OCI-LY7 (cell line): ENCODE results near the gene TASOR2. TPM values are rescaled to one million over a fixed set of nuclear protein-coding genes. Genes with fewer than 3 reads are reported as not detected.

Source experiments
- BruUV-seq: library from RNA; stranded (reverse); fragments of 400-500 nt; replicated peaks from 2 replicates; lab custom pipeline; 2021; lab: Mats Ljungman, UMichigan
- CTCF ChIA-PET: fragments of 300-600 bp; sonication (Branson Sonifier 250); formaldehyde crosslinking; loops from one replicate; lab custom pipeline; 2022; ENCODE audit warnings: antibody characterized with exemption; ENCODE audit not compliant: unreplicated experiment; lab: Charles Lee
- POLR2A ChIA-PET: fragments of 300-600 bp; sonication (Branson Sonifier 250); formaldehyde crosslinking; loops from one replicate; lab custom pipeline; 2022; ENCODE audit warnings: antibody characterized with exemption; lab: Charles Lee
- DNase-seq: peaks from one replicate; pipeline ENCODE4 v3.0.0-alpha.2; 2015; ENCODE audit warnings: low spot score
- H2AFZ ChIP-seq: fragments of 200-600 bp; sonication (generic), shearing (Covaris generic); 2 replicates; pipeline ENCODE4 v1.6.1; 2014; ENCODE audit warnings: mild to moderate bottlenecking, antibody characterized with exemption, low read length, moderate library complexity
- H3K27ac ChIP-seq: fragments of 200-600 bp; sonication (generic); 2 replicates; pipeline ENCODE4 v1.5.1; 2014; ENCODE audit warnings: mixed run types, low read depth, mild to moderate bottlenecking, moderate library complexity, low read length, inconsistent platforms; ENCODE audit not compliant: poor library complexity, severe bottlenecking
- H3K36me3 ChIP-seq: fragments of 200-600 bp; sonication (generic); 2 replicates; pipeline ENCODE4 v1.6.1; 2014; ENCODE audit warnings: mild to moderate bottlenecking, antibody characterized with exemption, low read length, moderate library complexity, mixed read lengths; ENCODE audit not compliant: insufficient read depth
- H3K4me1 ChIP-seq: fragments of 200-600 bp; sonication (generic); 2 replicates; pipeline ENCODE4 v1.5.1; 2014; ENCODE audit warnings: mild to moderate bottlenecking, low read length; ENCODE audit not compliant: insufficient read depth, poor library complexity, severe bottlenecking
- H3K4me2 ChIP-seq: fragments of 200-600 bp; sonication (generic); 2 replicates; pipeline ENCODE4 v1.6.1; 2014; ENCODE audit warnings: mild to moderate bottlenecking, low read length
- H3K4me3 ChIP-seq: fragments of 200-600 bp; sonication (generic); 2 replicates; pipeline ENCODE4 v1.5.1; 2014; ENCODE audit warnings: mild to moderate bottlenecking, low read depth, low read length; ENCODE audit not compliant: poor library complexity, severe bottlenecking
- H3K79me2 ChIP-seq: fragments of 200-600 bp; sonication (generic); 2 replicates; pipeline ENCODE4 v1.6.1; 2016; ENCODE audit warnings: low read depth, mild to moderate bottlenecking, low read length, moderate library complexity, mixed read lengths; ENCODE audit not compliant: insufficient read depth
- H3K9me2 ChIP-seq: fragments of 200-600 bp; sonication (generic); 2 replicates; pipeline ENCODE4 v1.6.1; 2016; ENCODE audit warnings: mild to moderate bottlenecking, low read length, mixed read lengths; ENCODE audit not compliant: insufficient read depth
- H3K9me3 ChIP-seq: fragments of 200-600 bp; sonication (generic); 2 replicates; pipeline ENCODE4 v1.6.1; 2014; ENCODE audit warnings: mild to moderate bottlenecking, mixed run types, low read length, mixed read lengths
- H4K20me1 ChIP-seq: fragments of 200-600 bp; sonication (generic); 2 replicates; pipeline ENCODE4 v1.6.1; 2014; ENCODE audit warnings: mild to moderate bottlenecking, antibody characterized with exemption, low read length, moderate library complexity, mixed read lengths; ENCODE audit not compliant: insufficient read depth
- EZH2phosphoT487 ChIP-seq: fragments of 200-600 bp; sonication (generic); IDR thresholded peaks from 2 replicates; pipeline ENCODE4 v1.6.1; 2018; ENCODE audit warnings: low read depth, borderline replicate concordance, mild to moderate bottlenecking, mixed run types, antibody characterized with exemption, low read length, moderate library complexity, mixed read lengths
- intact Hi-C: fragments of 100-400 bp; cut with micrococcal nuclease; formaldehyde crosslinking; loops from one replicate; pipeline ENCODE4 v1.10.0; 2022; ENCODE audit not compliant: unreplicated experiment
- total RNA-seq, 2 experiments: library from RNA; depleted of rRNA in 1 of 2; stranded (reverse); fragments of >200 nt in 1 of 2; shearing (Covaris generic) in 1 of 2; gene quantifications; 2 replicates each; pipeline ENCODE4 v1.2.3, GENCODE V29; 2014 to 2022
- TF ChIP-seq, protein P1 (sequence below): fragments of 200-600 bp; sonication (generic); conservative IDR thresholded peaks from 2 replicates; pipeline ENCODE4 v1.5.1; 2014; ENCODE audit warnings: mild to moderate bottlenecking, antibody characterized with exemption, low read length, moderate library complexity, mixed read lengths

The TASOR2 gene
- total RNA-seq, 2 experiments from 2014 or later, result 103 to 116 TPM

DNA sequence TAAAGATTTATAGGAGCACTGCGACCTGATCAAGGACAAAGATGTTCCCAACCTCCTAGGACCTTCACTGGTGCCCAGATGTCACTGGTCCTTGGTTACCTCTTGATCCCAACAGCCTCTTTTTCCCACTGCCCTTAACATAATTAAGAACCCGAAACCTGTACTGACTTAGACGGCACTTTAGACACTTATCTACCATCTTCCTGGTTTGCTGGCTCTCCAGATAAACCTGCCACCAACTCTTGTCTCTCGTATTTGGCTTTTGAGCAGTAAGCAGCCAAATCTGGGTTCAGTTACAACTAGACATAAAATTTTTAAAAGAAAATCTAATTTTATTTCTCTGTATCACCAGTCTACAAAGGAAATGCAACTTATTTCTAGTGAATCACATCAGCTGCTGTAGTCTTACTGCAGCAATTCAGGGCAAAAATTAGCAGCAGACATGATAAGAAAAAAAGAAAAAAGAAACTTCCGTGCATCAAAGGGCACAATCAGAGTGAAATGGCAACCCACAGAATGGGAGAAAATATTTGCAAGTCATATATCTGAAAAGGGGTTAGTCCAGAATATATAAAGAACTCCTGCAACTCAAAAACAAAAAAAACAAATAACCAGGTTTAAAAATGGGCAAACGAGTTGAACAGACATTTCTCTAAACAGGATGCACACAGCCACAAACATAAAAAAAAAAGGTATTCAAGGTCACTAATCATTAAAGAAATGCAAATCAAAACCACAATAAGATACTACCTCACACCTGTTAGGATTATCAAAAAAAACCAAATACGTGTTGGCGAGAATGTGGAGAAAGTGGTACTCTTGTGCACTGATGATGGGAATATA is 27.7 kb upstream of the TASOR2 start:
- Histone ChIP-seq H3K4me2 (peak overlapping the region; percentile 93), H3K27ac (peak overlapping the region; percentile 100), H3K36me3 (no peaks in the 10 kb centered on the region), H4K20me1 (no peaks in the 10 kb centered on the region), H3K79me2 (peaks cover 39% of the 10 kb centered on the region; the same call in 1 of the 2 replicates), H3K9me2 (no peaks in the 10 kb centered on the region), H3K4me1 (peaks cover 99% of the 10 kb centered on the region), H3K9me3 (no peaks in the 10 kb centered on the region), H2AFZ (peak overlapping the region; percentile 0; the same call in 1 of the 2 replicates), H3K4me3 (peak overlapping the region; percentile 62)
- peak; percentile 86 for DNase-seq
- POLR2A ChIA-PET, result interaction anchor here (0.6 to 9.1 kb wide), 14 partner anchors 8 to 1832 kb away, joined by 3 to 142 read pairs (median 4); partner anchors contain the start of genes ASB13 and GDI2
- intact Hi-C loops, result loop anchor here (2.0 to 10.0 kb wide), 5 partner anchors 28 to 688 kb away; partner anchors contain the start of genes GDI2 and TASOR2
- CTCF ChIA-PET, result no interaction called here
- BruUV-seq, result TSS peak; percentile 90
- TF ChIP-seq EZH2phosphoT487, result no peak
- TF ChIP-seq, protein P1, sequence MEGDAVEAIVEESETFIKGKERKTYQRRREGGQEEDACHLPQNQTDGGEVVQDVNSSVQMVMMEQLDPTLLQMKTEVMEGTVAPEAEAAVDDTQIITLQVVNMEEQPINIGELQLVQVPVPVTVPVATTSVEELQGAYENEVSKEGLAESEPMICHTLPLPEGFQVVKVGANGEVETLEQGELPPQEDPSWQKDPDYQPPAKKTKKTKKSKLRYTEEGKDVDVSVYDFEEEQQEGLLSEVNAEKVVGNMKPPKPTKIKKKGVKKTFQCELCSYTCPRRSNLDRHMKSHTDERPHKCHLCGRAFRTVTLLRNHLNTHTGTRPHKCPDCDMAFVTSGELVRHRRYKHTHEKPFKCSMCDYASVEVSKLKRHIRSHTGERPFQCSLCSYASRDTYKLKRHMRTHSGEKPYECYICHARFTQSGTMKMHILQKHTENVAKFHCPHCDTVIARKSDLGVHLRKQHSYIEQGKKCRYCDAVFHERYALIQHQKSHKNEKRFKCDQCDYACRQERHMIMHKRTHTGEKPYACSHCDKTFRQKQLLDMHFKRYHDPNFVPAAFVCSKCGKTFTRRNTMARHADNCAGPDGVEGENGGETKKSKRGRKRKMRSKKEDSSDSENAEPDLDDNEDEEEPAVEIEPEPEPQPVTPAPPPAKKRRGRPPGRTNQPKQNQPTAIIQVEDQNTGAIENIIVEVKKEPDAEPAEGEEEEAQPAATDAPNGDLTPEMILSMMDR, result no peak

DNA sequence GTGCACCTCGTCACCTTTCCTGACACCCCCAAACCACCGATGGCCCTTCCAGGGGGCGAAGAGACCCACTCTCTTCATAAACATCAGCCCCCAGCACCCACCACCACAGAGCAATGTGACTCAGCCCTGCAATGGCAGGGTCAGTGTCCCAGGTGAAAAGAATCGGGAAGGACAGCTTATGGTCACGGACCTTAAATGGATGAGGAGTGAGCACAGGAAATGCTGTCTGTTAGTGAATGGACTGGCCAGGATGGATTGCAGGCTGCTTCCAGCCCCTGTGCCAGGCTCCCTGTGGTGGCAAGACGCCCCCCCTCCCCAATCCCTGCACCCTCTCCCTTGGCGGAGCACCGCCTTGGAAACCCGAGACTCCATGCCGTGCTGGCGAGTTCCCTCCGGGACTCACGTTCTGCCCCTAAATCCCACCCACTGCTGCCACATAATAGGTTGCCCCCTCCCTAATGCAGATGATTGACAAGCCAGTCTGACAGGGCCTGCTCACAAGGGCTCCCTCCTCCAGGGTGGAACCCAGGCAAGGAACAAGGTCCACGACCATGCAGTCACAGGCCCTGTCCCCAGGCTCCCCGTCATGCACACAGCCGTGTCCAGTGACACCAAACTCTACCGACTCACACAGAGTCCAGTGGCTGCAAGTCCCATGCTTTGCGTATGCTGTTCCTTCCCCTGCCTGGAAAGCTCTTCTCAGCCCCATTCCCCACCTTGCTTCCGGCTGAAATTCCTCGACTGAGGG is 25.6 kb upstream of the TASOR2 start:
- Histone ChIP-seq H4K20me1 (no peaks in the 10 kb centered on the region), H3K4me1 (peaks cover 100% of the 10 kb centered on the region), H3K4me3 (peak overlapping the region; percentile 30), H2AFZ (no peak overlapping the region; the same call in 1 of the 2 replicates), H3K9me2 (no peaks in the 10 kb centered on the region), H3K36me3 (no peaks in the 10 kb centered on the region), H3K27ac (peak overlapping the region; percentile 100), H3K4me2 (peak overlapping the region; percentile 93), H3K9me3 (no peaks in the 10 kb centered on the region), H3K79me2 (peaks cover 52% of the 10 kb centered on the region; the same call in 1 of the 2 replicates)
- TF ChIP-seq, protein P1, result no peak
- no peak for TF ChIP-seq EZH2phosphoT487
- BruUV-seq, result no TSS peak
- ChIA-PET CTCF (no interaction called here), POLR2A (interaction anchor here (1.0 to 9.1 kb wide), 4 partner anchors 8 to 38 kb away, joined by 3 to 142 read pairs (median 6); no protein-coding TSS in a partner anchor)
- peak; percentile 51 for DNase-seq
- intact Hi-C loops, result loop anchor here (10.0 kb wide), 1 partner anchor 686 kb away; no protein-coding TSS in a partner anchor
